ENCODE results near the gene ZNF765.
"Not testable (repeated sequence)": the region's sequence is repeated elsewhere in the genome, so short reads cannot be mapped to it uniquely, and the experiment has no call there.

ZNF765 gene

DNA sequence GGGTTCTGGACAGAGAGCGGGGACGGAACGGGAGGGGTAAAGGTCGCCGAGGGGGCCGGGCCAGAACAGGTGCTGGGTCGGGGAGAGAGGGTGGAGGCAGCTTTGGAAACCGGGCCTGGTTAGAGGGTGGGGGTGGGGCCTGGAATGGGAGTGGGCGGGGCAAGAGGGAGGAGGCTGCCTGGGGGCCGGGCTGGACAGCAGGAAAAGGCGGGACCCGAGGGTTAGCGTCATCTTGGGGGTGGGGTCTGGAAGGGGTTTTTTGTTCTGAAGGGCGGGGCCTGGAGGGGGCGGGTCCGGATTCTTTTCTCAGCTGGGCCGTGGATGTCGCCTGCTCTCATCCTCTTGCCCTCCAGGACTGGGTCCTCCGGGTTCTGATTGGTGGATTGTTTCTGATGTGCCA, 68.3 kb downstream of the ZNF765 start:
- Histone ChIP-seq H2BK12ac (ENCODE audit: low read length) (no peak overlapping the region), H3K27me3 (ENCODE audit: control insufficient read depth in 3 of 3, insufficient read depth in 3 of 3, low read depth in 1 of 3, low read length in 3 of 3) (no peaks in the 10 kb centered on the region), H2AK5ac (ENCODE audit: low read depth, low read length) (no peak overlapping the region), H4K8ac (ENCODE audit: low read depth, low read length) (no peak overlapping the region), H2BK15ac (ENCODE audit: low read length) (no peak overlapping the region), H2BK5ac (ENCODE audit: low read length) (no peak overlapping the region), H3K9ac (ENCODE audit: low read depth, low read length, poor library complexity) (no peak overlapping the region), H3K27ac (replicated peaks; ENCODE audit: low read length) (peak overlapping the region; percentile 53), H3K79me1 (ENCODE audit: low read depth, low read length) (no peaks in the 10 kb centered on the region), H3K9me3 (replicated peaks in 1 of 2; ENCODE audit: control insufficient read depth in 2 of 2, insufficient read depth in 1 of 2, low read depth in 1 of 2, low read length in 2 of 2) (peaks cover 4 to 13% of the 10 kb centered on the region in 2 donors), H3K4me3 (ENCODE audit: low read length in 2 of 2) (no peak overlapping the region), H4K91ac (ENCODE audit: low read depth, low read length, poor library complexity) (no peak overlapping the region), H3K36me3 (replicated peaks in 1 of 2; ENCODE audit: control insufficient read depth in 2 of 2, insufficient read depth in 2 of 2, low read length in 2 of 2) (no peaks in the 10 kb centered on the region), H3K4me2 (ENCODE audit: insufficient read depth, low read length, poor library complexity, severe bottlenecking) (no peak overlapping the region), H3K4me1 (ENCODE audit: control insufficient read depth in 2 of 2, insufficient read depth in 1 of 2, low read depth in 1 of 2, low read length in 2 of 2) (no peaks in the 10 kb centered on the region), H3K14ac (ENCODE audit: low read length) (no peak overlapping the region), H3K23ac (ENCODE audit: low read depth, low read length, poor library complexity) (no peak overlapping the region), H2BK120ac (ENCODE audit: low read depth, low read length) (no peak overlapping the region), H3K18ac (ENCODE audit: low read length) (no peak overlapping the region), H2AFZ (ENCODE audit: low read length) (peak overlapping the region; percentile 59), H3K4ac (ENCODE audit: low read length) (no peak overlapping the region)
- DNase-seq (ENCODE audit: low spot score), result peak; percentile 39
- WGBS, 2 donors (ENCODE audit: extremely low coverage in 2 of 2, insufficient read length in 2 of 2, insufficient replicate concordance in 1 of 2), result no CpG with 5 or more reads among the region's 19 CpGs

DNA sequence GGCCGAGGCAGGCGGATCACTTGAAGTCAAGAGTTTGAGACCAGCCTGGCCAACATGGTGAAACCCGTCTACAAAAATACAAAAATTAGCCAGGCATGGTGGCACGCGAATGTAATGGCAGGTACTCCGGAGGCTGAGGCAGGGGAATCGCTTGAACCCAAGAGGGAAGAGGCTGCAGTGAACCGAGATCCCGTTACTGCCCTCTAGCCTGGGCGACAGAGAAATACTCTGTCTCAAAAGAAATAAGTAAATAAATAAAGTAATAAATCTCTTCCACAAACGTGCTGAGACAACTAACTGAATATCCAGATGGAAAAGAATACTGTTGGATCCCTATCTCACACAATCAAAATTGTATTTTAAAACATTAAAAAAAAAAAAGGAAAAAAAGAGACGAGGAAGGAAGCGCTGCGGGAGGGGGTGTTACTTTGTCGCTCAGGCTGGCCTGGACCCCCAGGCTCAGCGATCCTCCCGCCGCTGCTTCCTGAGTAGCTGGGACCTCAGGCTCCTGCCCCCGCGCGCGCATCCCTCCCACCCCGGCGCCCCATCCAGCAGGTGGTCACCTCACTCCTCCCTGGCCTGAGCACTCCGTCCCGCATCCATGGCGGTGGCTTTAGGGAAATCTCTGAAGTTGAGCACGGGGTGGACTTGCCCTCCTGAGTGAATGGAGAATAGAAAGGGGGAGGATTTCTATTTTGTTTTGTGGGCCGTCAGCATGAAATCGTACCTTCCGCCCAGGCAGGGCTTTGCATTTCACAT, 72.0 kb downstream of the ZNF765 start:
- no peak overlapping the region for H2BK120ac ChIP-seq (ENCODE audit: low read depth, low read length)
- no CpG with 5 or more reads among the region's 31 CpGs for WGBS, 2 donors (ENCODE audit: extremely low coverage in 2 of 2, insufficient read length in 2 of 2, insufficient replicate concordance in 1 of 2)
- no peak overlapping the region for H2BK5ac ChIP-seq (ENCODE audit: low read length)
- H3K27ac ChIP-seq (replicated peaks; ENCODE audit: low read length), result peak overlapping the region; percentile 85
- H4K8ac ChIP-seq (ENCODE audit: low read depth, low read length), result no peak overlapping the region
- H3K9me3 ChIP-seq (replicated peaks in 1 of 2; ENCODE audit: control insufficient read depth in 2 of 2, insufficient read depth in 1 of 2, low read depth in 1 of 2, low read length in 2 of 2), result peaks cover 3 to 8% of the 10 kb centered on the region in 2 donors
- H3K18ac ChIP-seq (ENCODE audit: low read length), result peak overlapping the region; percentile 89
- no peak overlapping the region for H2AK5ac ChIP-seq (ENCODE audit: low read depth, low read length)
- H3K79me1 ChIP-seq (ENCODE audit: low read depth, low read length), result no peaks in the 10 kb centered on the region
- no peak overlapping the region for H3K4ac ChIP-seq (ENCODE audit: low read length)
- peak overlapping the region; percentile 73 for H3K4me2 ChIP-seq (ENCODE audit: insufficient read depth, low read length, poor library complexity, severe bottlenecking)
- H2BK12ac ChIP-seq (ENCODE audit: low read length), result no peak overlapping the region
- H3K4me1 ChIP-seq (ENCODE audit: control insufficient read depth in 2 of 2, insufficient read depth in 1 of 2, low read depth in 1 of 2, low read length in 2 of 2), result peaks cover 2 to 4% of the 10 kb centered on the region in 2 donors
- no peaks in the 10 kb centered on the region for H3K27me3 ChIP-seq (ENCODE audit: control insufficient read depth in 3 of 3, insufficient read depth in 3 of 3, low read depth in 1 of 3, low read length in 3 of 3)
- H3K36me3 ChIP-seq (replicated peaks in 1 of 2; ENCODE audit: control insufficient read depth in 2 of 2, insufficient read depth in 2 of 2, low read length in 2 of 2), result peaks cover 0 to 2% of the 10 kb centered on the region in 2 donors
- no peak for DNase-seq (ENCODE audit: low spot score)
- H3K4me3 ChIP-seq (ENCODE audit: low read length in 2 of 2), result peak overlapping the region; percentile 77 to 82
- H3K9ac ChIP-seq (ENCODE audit: low read depth, low read length, poor library complexity), result peak overlapping the region; percentile 70
- no peak overlapping the region for H3K14ac ChIP-seq (ENCODE audit: low read length)
- no peak overlapping the region for H4K91ac ChIP-seq (ENCODE audit: low read depth, low read length, poor library complexity)
- no peak overlapping the region for H3K23ac ChIP-seq (ENCODE audit: low read depth, low read length, poor library complexity)
- peak overlapping the region; percentile 97 for H2AFZ ChIP-seq (ENCODE audit: low read length)
- no peak overlapping the region for H2BK15ac ChIP-seq (ENCODE audit: low read length)

DNA sequence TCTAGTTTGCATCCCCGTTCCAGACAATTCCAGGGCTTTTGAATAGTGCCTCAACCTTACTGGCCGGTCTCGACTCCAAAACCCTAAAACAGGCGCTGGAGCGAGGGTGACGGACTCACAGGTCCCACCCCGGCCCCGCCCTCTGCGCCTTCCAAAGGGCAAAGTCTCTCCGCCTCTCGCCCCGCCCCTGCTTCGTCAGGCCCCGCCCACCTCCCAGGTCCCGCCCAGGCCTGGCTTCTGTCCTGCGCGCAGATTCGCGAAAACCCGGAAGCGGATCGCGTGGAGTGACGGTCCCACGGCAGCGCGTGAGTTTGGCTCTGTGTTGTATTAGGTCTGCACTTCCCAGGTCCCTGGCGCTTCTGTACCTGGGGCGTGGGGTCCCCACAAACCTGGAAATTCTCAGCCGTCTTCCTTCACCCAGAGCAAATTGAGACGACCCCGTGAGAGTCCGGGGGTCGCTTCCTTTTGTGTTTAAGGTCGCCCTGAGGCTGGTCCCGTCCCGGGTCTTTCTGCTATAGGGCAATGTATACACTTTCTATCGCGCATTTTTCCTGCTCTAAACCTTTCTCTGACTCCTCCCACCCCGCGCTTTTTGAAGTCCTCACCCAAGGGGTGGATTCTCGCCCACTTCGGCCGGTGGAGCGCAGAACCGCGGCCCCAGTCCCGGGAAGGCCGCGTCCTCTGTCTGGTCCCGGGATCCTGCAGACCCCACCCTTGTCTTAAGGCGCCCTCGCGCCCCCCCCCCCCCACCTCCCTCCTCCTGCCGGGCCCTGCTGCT, 72.7 kb downstream of the ZNF765 start, which contains the start of gene ZNF813:
TSS of gene ZNF813 (plus strand) at position 249 of the 778 bp plus-strand sequence. CDS start 16,090 bp downstream, outside the sequence.
- H3K4me1 ChIP-seq (ENCODE audit: control insufficient read depth in 2 of 2, insufficient read depth in 1 of 2, low read depth in 1 of 2, low read length in 2 of 2), result peaks cover 2 to 4% of the 10 kb centered on the region in 2 donors
- H3K18ac ChIP-seq (ENCODE audit: low read length), result peak within 1 kb of the TSS; percentile 89
- H2AK5ac ChIP-seq (ENCODE audit: low read depth, low read length), result no peak within 1 kb of the TSS
- peak within 1 kb of the TSS; percentile 33 for H2BK5ac ChIP-seq (ENCODE audit: low read length)
- H3K4me3 ChIP-seq (ENCODE audit: low read length in 2 of 2), result peak within 1 kb of the TSS; percentile 82 to 93
- H3K36me3 ChIP-seq (replicated peaks in 1 of 2; ENCODE audit: control insufficient read depth in 2 of 2, insufficient read depth in 2 of 2, low read length in 2 of 2), result peaks cover 0 to 10% of the 10 kb centered on the region in 2 donors
- H3K4me2 ChIP-seq (ENCODE audit: insufficient read depth, low read length, poor library complexity, severe bottlenecking), result peak within 1 kb of the TSS; percentile 86
- peak within 1 kb of the TSS; percentile 97 for H2AFZ ChIP-seq (ENCODE audit: low read length)
- H3K4ac ChIP-seq (ENCODE audit: low read length), result no peak within 1 kb of the TSS
- H3K27me3 ChIP-seq (ENCODE audit: control insufficient read depth in 3 of 3, insufficient read depth in 3 of 3, low read depth in 1 of 3, low read length in 3 of 3), result no peaks in the 10 kb centered on the region
- peak; percentile 94 for DNase-seq (ENCODE audit: low spot score)
- no CpG with 5 or more reads among the region's 55 CpGs for WGBS, 2 donors (ENCODE audit: extremely low coverage in 2 of 2, insufficient read length in 2 of 2, insufficient replicate concordance in 1 of 2)
- no peak within 1 kb of the TSS for H2BK15ac ChIP-seq (ENCODE audit: low read length)
- H3K23ac ChIP-seq (ENCODE audit: low read depth, low read length, poor library complexity), result no peak within 1 kb of the TSS
- peak within 1 kb of the TSS; percentile 87 for H3K27ac ChIP-seq (replicated peaks; ENCODE audit: low read length)
- H4K8ac ChIP-seq (ENCODE audit: low read depth, low read length), result no peak within 1 kb of the TSS
- peaks cover 3 to 13% of the 10 kb centered on the region in 2 donors for H3K9me3 ChIP-seq (replicated peaks in 1 of 2; ENCODE audit: control insufficient read depth in 2 of 2, insufficient read depth in 1 of 2, low read depth in 1 of 2, low read length in 2 of 2)
- no peak within 1 kb of the TSS for H2BK12ac ChIP-seq (ENCODE audit: low read length)
- no peak within 1 kb of the TSS for H2BK120ac ChIP-seq (ENCODE audit: low read depth, low read length)
- no peaks in the 10 kb centered on the region for H3K79me1 ChIP-seq (ENCODE audit: low read depth, low read length)
- H3K14ac ChIP-seq (ENCODE audit: low read length), result no peak within 1 kb of the TSS
- peak within 1 kb of the TSS; percentile 86 for H3K9ac ChIP-seq (ENCODE audit: low read depth, low read length, poor library complexity)
- H4K91ac ChIP-seq (ENCODE audit: low read depth, low read length, poor library complexity), result no peak within 1 kb of the TSS

DNA sequence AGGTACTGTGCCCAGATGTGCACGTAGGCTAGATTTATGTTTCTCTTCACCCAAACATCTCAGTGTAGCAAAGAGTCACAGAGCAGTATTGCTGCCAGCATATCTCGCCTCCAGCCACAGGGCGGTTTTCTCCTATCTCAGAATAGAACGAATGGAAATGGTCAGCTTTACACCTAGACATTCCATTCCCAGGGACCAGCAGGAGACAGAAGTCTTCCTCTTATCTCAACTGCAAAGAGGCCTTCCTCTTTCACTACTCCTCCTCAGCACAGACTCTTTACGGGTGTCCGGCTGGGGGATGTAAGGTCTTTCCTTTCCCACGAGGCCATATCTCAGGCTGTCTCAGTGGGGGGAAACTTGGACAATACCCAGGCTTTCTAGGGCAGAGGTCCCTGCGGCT, 73.7 kb downstream of the ZNF765 start:
- not testable (repeated sequence) for H4K91ac ChIP-seq (ENCODE audit: low read depth, low read length, poor library complexity); H2BK5ac ChIP-seq (ENCODE audit: low read length); H3K27me3 ChIP-seq (ENCODE audit: control insufficient read depth in 3 of 3, insufficient read depth in 3 of 3, low read depth in 1 of 3, low read length in 3 of 3); H2AK5ac ChIP-seq (ENCODE audit: low read depth, low read length); H3K4me1 ChIP-seq (ENCODE audit: control insufficient read depth in 2 of 2, insufficient read depth in 1 of 2, low read depth in 1 of 2, low read length in 2 of 2); H2BK120ac ChIP-seq (ENCODE audit: low read depth, low read length); H2BK12ac ChIP-seq (ENCODE audit: low read length); H3K14ac ChIP-seq (ENCODE audit: low read length); H3K9ac ChIP-seq (ENCODE audit: low read depth, low read length, poor library complexity); H3K4ac ChIP-seq (ENCODE audit: low read length); H3K23ac ChIP-seq (ENCODE audit: low read depth, low read length, poor library complexity); H4K8ac ChIP-seq (ENCODE audit: low read depth, low read length); H2BK15ac ChIP-seq (ENCODE audit: low read length); H3K79me1 ChIP-seq (ENCODE audit: low read depth, low read length); H3K18ac ChIP-seq (ENCODE audit: low read length); DNase-seq (ENCODE audit: low spot score)
- H2AFZ ChIP-seq (ENCODE audit: low read length), result peak overlapping the region; percentile 97
- WGBS, 2 donors (ENCODE audit: extremely low coverage in 2 of 2, insufficient read length in 2 of 2, insufficient replicate concordance in 1 of 2), result no CpG with 5 or more reads among the region's 8 CpGs
- peak overlapping the region; percentile 82 to 93 for H3K4me3 ChIP-seq (ENCODE audit: low read length in 2 of 2)
- peak overlapping the region; percentile 87 for H3K27ac ChIP-seq (replicated peaks; ENCODE audit: low read length)
- H3K9me3 ChIP-seq (replicated peaks in 1 of 2; ENCODE audit: control insufficient read depth in 2 of 2, insufficient read depth in 1 of 2, low read depth in 1 of 2, low read length in 2 of 2), result peaks cover 0 to 10% of the 10 kb centered on the region in 2 donors
- H3K36me3 ChIP-seq (replicated peaks in 1 of 2; ENCODE audit: control insufficient read depth in 2 of 2, insufficient read depth in 2 of 2, low read length in 2 of 2), result peaks cover 0 to 15% of the 10 kb centered on the region in 2 donors
- peak overlapping the region; percentile 86 for H3K4me2 ChIP-seq (ENCODE audit: insufficient read depth, low read length, poor library complexity, severe bottlenecking)

All from neuronal stem cell (in vitro differentiated cells).